ENCODE results near the gene RNMT. TPM values are rescaled to one million over a fixed set of nuclear protein-coding genes. Genes with fewer than 3 reads are reported as not detected.

The RNMT gene
- polyA plus RNA-seq, 3 donors = 12.9 to 36.4 (median 32.6) TPM

GRCh38 chr18:13726972-13727331 is 479 bp downstream of the RNMT start:
- peak overlapping the region; percentile 90 to 99 for H3K27ac ChIP-seq (ENCODE audit: low read depth in 1 of 2, low read length in 2 of 2)
- H3K36me3 ChIP-seq (replicated peaks in 1 of 2; ENCODE audit: control insufficient read depth in 1 of 2, insufficient read depth in 2 of 2, low read length in 2 of 2) = peaks cover 0 to 14% of the 10 kb centered on the region in 2 donors
- peak overlapping the region; percentile 67 for H3K4me2 ChIP-seq (replicated peaks; ENCODE audit: extremely low read depth, low read length, poor library complexity, severe bottlenecking)
- H3K36me3 Mint-ChIP-seq = peaks cover 10 to 16% of the 10 kb centered on the region in 2 donors
- H2AFZ ChIP-seq (ENCODE audit: insufficient read depth, low read depth, low read length, poor library complexity, severe bottlenecking) = peak overlapping the region; percentile 93
- peaks cover 15 to 25% of the 10 kb centered on the region in 2 donors for H3K4me1 ChIP-seq (ENCODE audit: control insufficient read depth in 1 of 2, insufficient read depth in 2 of 2, low read length in 2 of 2)
- no peak for TF ChIP-seq CTCF (IDR thresholded peaks at IDR 0.05)
- peak overlapping the region; percentile 98 to 100 (median 99) for H3K27ac Mint-ChIP-seq
- no peaks in the 10 kb centered on the region for H3K27me3 Mint-ChIP-seq (ENCODE audit: low read depth in 3 of 3)
- peaks cover 88% of the 10 kb centered on the region for H3K79me2 ChIP-seq (ENCODE audit: insufficient read depth, low read length)
- no peaks in the 10 kb centered on the region for H3K27me3 ChIP-seq (ENCODE audit: control insufficient read depth in 2 of 2, insufficient read depth in 2 of 2, low read length in 2 of 2)
- DNase-seq = no peak
- H3K9me3 Mint-ChIP-seq = no peaks in the 10 kb centered on the region
- H3K9ac ChIP-seq (ENCODE audit: insufficient read depth, low read length, poor library complexity, severe bottlenecking) = peak overlapping the region; percentile 93
- no peaks in the 10 kb centered on the region for H3K9me3 ChIP-seq (replicated peaks in 1 of 2; ENCODE audit: control insufficient read depth in 1 of 2, insufficient read depth in 1 of 2, low read length in 2 of 2)
- peak overlapping the region; percentile 90 to 98 for H3K4me3 Mint-ChIP-seq
- intact Hi-C loops (cut with micrococcal nuclease) = loop anchor here in 1 of 2 donors (5.0 to 10.0 kb wide), 6 partner anchors 170 to 1025 kb away; partner anchors contain the start of genes CEP76, LDLRAD4, PSMG2 and PTPN2
- peaks cover 33% of the 10 kb centered on the region for H3K4me1 Mint-ChIP-seq
- H4K20me1 ChIP-seq (ENCODE audit: insufficient read depth, low read length) = peaks cover 19% of the 10 kb centered on the region
- H3K4me3 ChIP-seq (replicated peaks in 1 of 3; ENCODE audit: low read depth in 2 of 3, low read length in 3 of 3) = peak overlapping the region; percentile 76 to 84 (median 84)
- WGBS (ENCODE audit: insufficient coverage) = 0% methylated on average over 30 of the region's 30 CpGs

- peaks cover 22% of the 10 kb centered on the region for H3K4me1 Mint-ChIP-seq
- WGBS (ENCODE audit: insufficient coverage) = no CpG with 5 or more reads among the region's 1 CpG
These were observed 4.0 kb downstream of the RNMT start for GRCh38 chr18:13730481-13730880.

More at GRCh38 chr18:13730481-13730880, 4.0 kb downstream of the RNMT start:
- Histone ChIP-seq H3K9me3 (replicated peaks in 1 of 2; ENCODE audit: control insufficient read depth in 1 of 2, insufficient read depth in 1 of 2, low read length in 2 of 2) (no peaks in the 10 kb centered on the region), H3K9ac (ENCODE audit: insufficient read depth, low read length, poor library complexity, severe bottlenecking) (no peak overlapping the region), H3K27me3 (ENCODE audit: control insufficient read depth in 2 of 2, insufficient read depth in 2 of 2, low read length in 2 of 2) (no peaks in the 10 kb centered on the region), H3K27ac (ENCODE audit: low read depth in 1 of 2, low read length in 2 of 2) (no peak overlapping the region), H3K4me2 (replicated peaks; ENCODE audit: extremely low read depth, low read length, poor library complexity, severe bottlenecking) (no peak overlapping the region), H3K4me3 (replicated peaks in 1 of 3; ENCODE audit: low read depth in 2 of 3, low read length in 3 of 3) (no peak overlapping the region), H3K79me2 (ENCODE audit: insufficient read depth, low read length) (peaks cover 54% of the 10 kb centered on the region), H3K36me3 (replicated peaks in 1 of 2; ENCODE audit: control insufficient read depth in 1 of 2, insufficient read depth in 2 of 2, low read length in 2 of 2) (peaks cover 23 to 49% of the 10 kb centered on the region in 2 donors), H4K20me1 (ENCODE audit: insufficient read depth, low read length) (peaks cover 26% of the 10 kb centered on the region), H2AFZ (ENCODE audit: insufficient read depth, low read depth, low read length, poor library complexity, severe bottlenecking) (no peak overlapping the region), H3K4me1 (ENCODE audit: control insufficient read depth in 1 of 2, insufficient read depth in 2 of 2, low read length in 2 of 2) (peaks cover 12 to 20% of the 10 kb centered on the region in 2 donors)
- Mint-ChIP-seq H3K4me3 (no peak overlapping the region), H3K27me3 (ENCODE audit: low read depth in 3 of 3) (no peaks in the 10 kb centered on the region), H3K36me3 (peaks cover 28 to 40% of the 10 kb centered on the region in 2 donors), H3K9me3 (no peaks in the 10 kb centered on the region), H3K27ac (no peak overlapping the region)
- intact Hi-C loops (cut with micrococcal nuclease) = no loop called here
- DNase-seq = no peak
- TF ChIP-seq CTCF (IDR thresholded peaks at IDR 0.05) = no peak

All from CD14-positive monocyte (primary cell).